Measurements from ENCODE around the gene ITPR1.

The ITPR1 gene

GRCh38 chr3:4880850-4881249 lies 387.7 kb downstream of the ITPR1 start:
- no peak for DNase-seq

GRCh38 chr3:4882548-4882947 lies 389.4 kb downstream of the ITPR1 start:
- DNase-seq, result no peak

GRCh38 chr3:4883011-4883410 lies 389.9 kb downstream of the ITPR1 start:
- no peak for DNase-seq

GRCh38 chr3:4884888-4885287 lies 391.7 kb downstream of the ITPR1 start:
- DNase-seq, result no peak

GRCh38 chr3:4885316-4885715 lies 392.2 kb downstream of the ITPR1 start:
- no peak for DNase-seq

GRCh38 chr3:4886448-4886847 lies 393.3 kb downstream of the ITPR1 start:
- DNase-seq, result no peak

- no peak for DNase-seq
Measured at GRCh38 chr3:4887177-4887576, 394.0 kb downstream of the ITPR1 start.

- peak; percentile 2 for DNase-seq
Measured at GRCh38 chr3:4888913-4889846, 396.0 kb downstream of the ITPR1 start.

- DNase-seq, result no peak
Measured at GRCh38 chr3:4889896-4890295, 396.7 kb downstream of the ITPR1 start.

- DNase-seq, result no peak
Measured at GRCh38 chr3:4894891-4895530, 401.9 kb downstream of the ITPR1 start.

- no peak for DNase-seq
Measured at GRCh38 chr3:4895838-4896237, 402.7 kb downstream of the ITPR1 start.

All from NCI-H510A treated with DMSO at 0.1 percent for 48 hours (cell line).